GM12891 (cell line): ENCODE measurements around the gene BANF2.

Experiments used
- PAX5 ChIP-seq: IDR thresholded peaks from 2 replicates; pipeline ENCODE4 v1.6.1; 2011; ENCODE audit warnings: low read length, moderate library complexity, mild to moderate bottlenecking; ENCODE audit not compliant: insufficient read depth, severe bottlenecking
- POLR2A ChIP-seq: IDR thresholded peaks from 2 replicates; pipeline ENCODE4 v1.6.1; 2011; ENCODE audit warnings: low read depth, low read length, control low read depth
- POLR2AphosphoS5 ChIP-seq: IDR thresholded peaks from 2 replicates; pipeline ENCODE4 v1.6.1; 2011; ENCODE audit warnings: low read depth, low read length, control low read depth
- POU2F2 ChIP-seq: IDR thresholded peaks from 2 replicates; pipeline ENCODE4 v1.6.1; 2011; ENCODE audit warnings: low read depth, mild to moderate bottlenecking, control low read depth, low read length, moderate library complexity
- TAF1 ChIP-seq: IDR thresholded peaks from 2 replicates; pipeline ENCODE4 v1.6.1; 2011; ENCODE audit warnings: low read depth, low read length, control low read depth

DNA sequence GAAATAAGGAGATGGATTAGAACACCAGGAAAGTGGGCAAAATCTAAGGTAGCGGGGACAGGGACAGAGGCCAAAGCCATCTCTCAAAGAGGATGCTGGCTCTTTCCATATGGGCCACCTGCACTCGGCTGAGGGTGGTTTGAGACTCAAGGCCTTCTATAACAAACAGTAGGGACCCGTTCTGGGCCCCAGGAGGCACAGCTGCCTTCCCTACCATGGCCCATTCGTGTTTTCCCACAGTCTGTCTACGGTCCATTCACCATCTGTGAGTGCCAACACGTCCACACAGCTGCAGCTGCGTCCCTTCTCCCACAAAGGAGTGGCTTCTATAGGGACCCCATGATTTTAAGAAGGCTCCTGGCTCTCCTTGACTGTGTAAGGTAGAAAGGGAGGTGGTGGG, 871 bp downstream of the BANF2 start:
- TF ChIP-seq POLR2AphosphoS5 (no peak), TAF1 (no peak), POLR2A (no peak), POU2F2 (no peak), PAX5 (no peak)
